Bronchial epithelial cell (primary cell): ENCODE measurements around the gene RAB29. TPM values are rescaled to one million over a fixed set of nuclear protein-coding genes. Genes with fewer than 3 reads are reported as not detected.
A peak's percentile ranks its signal among the peaks of the same experiment; 100 is the strongest.

Experiments
- DNase-seq: peaks from one replicate; pipeline ENCODE4 v3.0.0-alpha.2; 2010; ENCODE audit warnings: low read depth
- FAIRE-seq: peaks from 2 replicates; lab custom pipeline; 2011; peaks lifted over from hg19 to GRCh38; lab: Jason Lieb, UNC
- H3K27me3 ChIP-seq: 2 replicates; pipeline ENCODE4 v1.5.1; 2011; ENCODE audit warnings: low read length; ENCODE audit not compliant: control insufficient read depth, insufficient read depth
- H3K36me3 ChIP-seq: 2 replicates; pipeline ENCODE4 v1.5.1; 2011; ENCODE audit warnings: low read length; ENCODE audit not compliant: control insufficient read depth, insufficient read depth
- H3K4me3 ChIP-seq: 2 replicates; pipeline ENCODE4 v1.5.1; 2011; ENCODE audit warnings: mild to moderate bottlenecking, low read depth, low read length, control low read depth
- total RNA-seq: library from RNA; depleted of rRNA; stranded (reverse); fragments of >200 nt; gene quantifications from 2 replicates; pipeline ENCODE4 v1.2.1, GENCODE V29; 2014
- TF ChIP-seq, protein P1 (sequence below): IDR thresholded peaks from 2 replicates; pipeline ENCODE4 v1.5.1; 2011; ENCODE audit warnings: mild to moderate bottlenecking, moderate library complexity, low read length, control low read depth, inconsistent platforms; ENCODE audit not compliant: insufficient read depth, severe bottlenecking

The RAB29 gene
- total RNA-seq, 1 donor from 2014 or later, result 18.7 TPM

DNA sequence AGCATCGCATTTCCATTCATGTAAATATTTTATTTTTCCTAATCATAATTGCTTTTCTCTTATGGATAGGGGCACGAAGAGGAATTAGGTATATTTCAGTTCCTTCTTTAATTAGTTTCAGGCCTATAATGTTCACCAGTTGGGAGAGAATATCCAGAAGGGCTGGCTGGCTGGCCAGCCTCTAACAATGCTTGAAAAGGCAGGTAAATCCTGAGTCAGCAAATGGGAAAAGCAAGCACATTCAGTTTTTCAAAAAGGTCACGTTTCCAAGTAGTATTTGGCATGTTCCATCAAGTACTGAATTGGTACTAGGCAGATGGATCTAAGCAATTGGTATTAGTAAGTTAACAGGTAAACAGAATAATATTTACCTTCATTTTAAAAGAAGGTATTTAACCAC is 8.0 kb downstream of the RAB29 start:
- Histone ChIP-seq H3K36me3 (peaks cover 2% of the 10 kb centered on the region), H3K27me3 (no peaks in the 10 kb centered on the region), H3K4me3 (no peak overlapping the region)
- no peak for DNase-seq
- TF ChIP-seq, protein P1, sequence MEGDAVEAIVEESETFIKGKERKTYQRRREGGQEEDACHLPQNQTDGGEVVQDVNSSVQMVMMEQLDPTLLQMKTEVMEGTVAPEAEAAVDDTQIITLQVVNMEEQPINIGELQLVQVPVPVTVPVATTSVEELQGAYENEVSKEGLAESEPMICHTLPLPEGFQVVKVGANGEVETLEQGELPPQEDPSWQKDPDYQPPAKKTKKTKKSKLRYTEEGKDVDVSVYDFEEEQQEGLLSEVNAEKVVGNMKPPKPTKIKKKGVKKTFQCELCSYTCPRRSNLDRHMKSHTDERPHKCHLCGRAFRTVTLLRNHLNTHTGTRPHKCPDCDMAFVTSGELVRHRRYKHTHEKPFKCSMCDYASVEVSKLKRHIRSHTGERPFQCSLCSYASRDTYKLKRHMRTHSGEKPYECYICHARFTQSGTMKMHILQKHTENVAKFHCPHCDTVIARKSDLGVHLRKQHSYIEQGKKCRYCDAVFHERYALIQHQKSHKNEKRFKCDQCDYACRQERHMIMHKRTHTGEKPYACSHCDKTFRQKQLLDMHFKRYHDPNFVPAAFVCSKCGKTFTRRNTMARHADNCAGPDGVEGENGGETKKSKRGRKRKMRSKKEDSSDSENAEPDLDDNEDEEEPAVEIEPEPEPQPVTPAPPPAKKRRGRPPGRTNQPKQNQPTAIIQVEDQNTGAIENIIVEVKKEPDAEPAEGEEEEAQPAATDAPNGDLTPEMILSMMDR, result no peak
- FAIRE-seq, result no peak

DNA sequence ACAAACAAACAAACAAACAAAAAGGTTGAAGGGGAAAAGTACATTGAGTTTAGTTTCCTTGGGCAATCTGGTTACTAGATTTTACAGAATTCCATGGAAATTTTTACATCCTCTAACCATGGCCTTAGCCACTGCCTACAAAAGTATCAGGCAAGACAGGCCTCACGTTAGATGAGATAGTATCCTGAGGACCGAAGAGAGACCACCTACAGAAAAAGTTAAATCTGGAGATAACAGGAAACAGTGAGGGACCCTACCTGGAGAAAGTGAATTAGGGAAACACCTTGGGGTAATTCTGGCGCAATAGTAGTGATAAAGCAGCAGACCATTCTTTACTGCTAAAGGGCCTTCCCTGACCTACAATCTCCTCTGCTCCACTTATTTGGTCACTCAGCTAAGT is 8.7 kb downstream of the RAB29 start:
- TF ChIP-seq, protein P1, result no peak
- H3K36me3 ChIP-seq, result peaks cover 2% of the 10 kb centered on the region
- no peaks in the 10 kb centered on the region for H3K27me3 ChIP-seq
- FAIRE-seq, result no peak
- DNase-seq, result no peak
- no peak overlapping the region for H3K4me3 ChIP-seq

DNA sequence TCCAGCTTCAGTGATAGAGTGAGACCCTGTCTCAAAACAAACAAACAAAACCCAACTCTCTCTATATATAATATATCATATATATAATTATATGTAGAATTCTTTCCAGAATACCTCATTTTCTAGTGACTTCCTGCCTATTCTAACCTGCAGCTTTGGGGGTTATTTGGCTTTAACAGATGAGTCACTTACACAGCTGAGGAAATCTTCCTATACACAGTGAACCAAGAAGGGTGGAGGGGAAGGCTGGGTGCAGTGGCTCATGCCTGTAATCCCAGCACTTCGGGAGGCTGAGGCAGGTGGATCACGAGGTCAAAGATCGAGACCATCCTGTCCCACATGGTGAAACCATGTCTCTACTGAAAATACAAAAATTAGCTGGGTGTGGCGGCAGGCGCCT is 9.2 kb downstream of the RAB29 start:
- Histone ChIP-seq H3K27me3 (no peaks in the 10 kb centered on the region), H3K36me3 (peaks cover 2% of the 10 kb centered on the region), H3K4me3 (no peak overlapping the region)
- TF ChIP-seq, protein P1, result no peak
- FAIRE-seq (no peak), DNase-seq (peak; percentile 62)

DNA sequence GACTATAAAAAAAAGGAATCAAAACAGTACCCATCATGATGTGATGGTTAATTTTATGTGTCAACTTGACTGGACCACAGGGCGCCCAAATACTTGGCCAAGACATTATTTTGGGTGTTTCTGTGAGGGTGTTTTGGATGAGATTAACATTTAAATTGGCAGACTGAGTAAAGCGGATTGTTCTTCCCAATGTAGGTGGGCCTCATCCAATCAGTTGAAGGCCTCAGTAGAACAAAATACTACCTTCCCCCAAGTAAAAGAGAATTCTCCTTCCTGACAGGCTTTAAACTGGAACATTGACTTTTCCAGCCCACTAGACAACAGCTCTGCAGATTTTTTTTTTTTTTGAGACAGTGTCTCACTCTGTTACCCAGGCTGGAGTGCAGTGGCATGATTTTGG is 10.7 kb downstream of the RAB29 start:
- H3K4me3 ChIP-seq, result no peak overlapping the region
- TF ChIP-seq, protein P1, result no peak
- FAIRE-seq (no peak), DNase-seq (no peak)
- no peaks in the 10 kb centered on the region for H3K27me3 ChIP-seq
- H3K36me3 ChIP-seq, result no peaks in the 10 kb centered on the region

DNA sequence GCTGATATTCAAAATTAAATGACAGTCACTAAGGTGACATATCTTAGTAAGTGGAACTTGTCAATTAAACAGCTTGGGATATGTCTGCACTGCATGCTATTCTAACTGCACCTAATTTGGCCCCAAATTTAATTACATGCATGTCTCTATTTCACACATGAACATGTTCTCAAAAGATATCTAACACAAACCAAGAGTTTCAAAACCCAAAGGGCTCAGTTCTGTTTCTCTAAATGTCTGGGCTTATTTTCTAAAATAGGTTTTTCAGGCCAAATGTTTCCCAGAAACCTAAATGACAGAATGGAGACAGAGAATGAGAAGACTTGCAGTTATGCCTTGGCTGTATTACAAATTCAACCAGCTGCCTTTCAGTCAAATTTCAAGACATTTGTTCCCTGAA is 11.3 kb downstream of the RAB29 start:
- Histone ChIP-seq H3K27me3 (no peaks in the 10 kb centered on the region), H3K4me3 (no peak overlapping the region), H3K36me3 (no peaks in the 10 kb centered on the region)
- no peak for DNase-seq
- TF ChIP-seq, protein P1, result no peak
- no peak for FAIRE-seq

DNA sequence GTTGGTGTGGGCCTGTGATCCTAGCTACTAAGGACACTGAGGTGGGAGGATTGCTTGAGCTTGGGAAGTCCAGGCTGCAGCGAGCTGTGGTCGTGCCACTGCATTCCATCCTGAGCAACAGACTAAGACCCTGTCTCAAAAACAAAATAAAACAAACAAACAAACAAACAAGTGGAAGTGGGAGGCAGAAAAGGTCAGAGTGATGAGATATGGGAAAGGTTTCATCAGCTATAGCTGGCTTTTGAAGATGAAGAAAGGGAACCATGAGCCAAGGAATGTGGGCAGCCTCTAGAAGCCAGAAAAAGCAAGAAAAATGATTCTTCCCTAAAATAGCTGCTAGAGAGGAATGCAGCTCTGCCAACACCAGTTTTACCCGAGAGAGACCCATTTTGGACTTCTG is 14.7 kb downstream of the RAB29 start:
- Histone ChIP-seq H3K4me3 (no peak overlapping the region), H3K36me3 (no peaks in the 10 kb centered on the region), H3K27me3 (no peaks in the 10 kb centered on the region)
- FAIRE-seq (no peak), DNase-seq (no peak)
- TF ChIP-seq, protein P1, result no peak
